ENCODE measurements around the gene RNF40. TPM values are rescaled to one million over a fixed set of nuclear protein-coding genes. Genes with fewer than 3 reads are reported as not detected.
"Not testable (repeated sequence)": the region's sequence is repeated elsewhere in the genome, so short reads cannot be mapped to it uniquely, and the experiment has no call there.

The RNF40 gene
- polyA plus RNA-seq, 1 donor = 121 TPM

DNA sequence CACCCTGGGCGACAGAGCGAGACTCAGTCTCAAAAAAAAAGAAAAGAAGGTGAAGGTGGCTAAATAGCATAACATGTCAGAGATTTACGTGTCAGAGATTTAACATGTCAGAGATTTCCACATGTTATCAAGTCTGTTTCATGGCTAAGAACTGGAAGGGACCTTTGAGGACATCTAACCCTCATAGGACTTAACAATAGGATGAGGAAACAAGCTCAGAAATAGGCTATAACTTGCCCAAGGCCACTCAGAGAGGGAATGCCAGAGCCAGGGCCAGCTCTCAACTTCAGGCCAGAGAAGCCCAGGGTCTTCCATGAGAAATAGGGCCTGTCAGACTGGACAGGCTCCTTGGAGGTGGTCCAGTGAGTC lies 51.7 kb downstream of the RNF40 start:
- DNase-seq = no peak

DNA sequence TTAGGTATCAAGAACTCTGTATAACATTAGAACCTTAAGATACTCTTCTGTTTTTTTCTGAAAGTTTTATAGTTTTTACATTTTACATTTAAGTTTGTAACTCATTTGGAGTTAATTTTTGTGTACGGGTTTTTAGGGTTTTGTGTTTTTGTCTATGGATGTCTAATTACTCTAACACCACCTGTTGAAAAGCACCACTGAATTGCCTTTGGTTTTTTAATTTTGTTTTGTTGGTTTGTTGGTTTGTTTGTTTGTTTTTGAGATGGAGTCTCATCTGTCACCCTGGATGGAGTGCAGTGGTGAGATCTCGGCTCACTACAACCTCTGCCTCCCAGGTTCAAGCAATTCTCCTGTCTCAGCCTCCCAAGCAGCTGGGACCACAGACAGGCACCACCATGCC lies 54.6 kb downstream of the RNF40 start:
- no peak for DNase-seq

- DNase-seq = no peak
Measured at GRCh38 chr16:30820952-30821421, 58.9 kb downstream of the RNF40 start.

GRCh38 chr16:30821441-30821840 lies 59.3 kb downstream of the RNF40 start:
- not testable (repeated sequence) for DNase-seq

- DNase-seq = no peak
Measured at GRCh38 chr16:30821891-30822290, 59.8 kb downstream of the RNF40 start.

Other genes starting within 250 kb of the RNF40 start
- gene ZNF768, start 235.8 kb upstream of the RNF40 start, polyA plus RNA-seq (ENCODE audit: insufficient read length) = 44.5 TPM
- gene ZNF747, start 227.5 kb upstream of the RNF40 start, polyA plus RNA-seq (ENCODE audit: insufficient read length) = 9.4 TPM
- 11.8 TPM for gene ZNF764, start 203.9 kb upstream of the RNF40 start, polyA plus RNA-seq (ENCODE audit: insufficient read length)
- 13.6 TPM for gene ZNF688, start 190.6 kb upstream of the RNF40 start, polyA plus RNA-seq (ENCODE audit: insufficient read length)
- 30.0 TPM for gene ZNF785, start 176.6 kb upstream of the RNF40 start, polyA plus RNA-seq (ENCODE audit: insufficient read length)
- gene ZNF689, start 151.9 kb upstream of the RNF40 start, polyA plus RNA-seq (ENCODE audit: insufficient read length) = 14.0 TPM
- gene PRR14, start 111.4 kb upstream of the RNF40 start, polyA plus RNA-seq (ENCODE audit: insufficient read length) = 50.1 TPM
- gene FBRS, start 103.9 kb upstream of the RNF40 start, polyA plus RNA-seq (ENCODE audit: insufficient read length) = 57.7 TPM
- gene SRCAP, start 63.2 kb upstream of the RNF40 start, polyA plus RNA-seq (ENCODE audit: insufficient read length) = 37.1 TPM
- 39.8 TPM for gene PHKG2, start 13.9 kb upstream of the RNF40 start, polyA plus RNA-seq (ENCODE audit: insufficient read length)
- gene CFAP119, start 260 bp upstream of the RNF40 start, polyA plus RNA-seq (ENCODE audit: insufficient read length) = 8.8 TPM
- gene ZNF629, start 24.9 kb downstream of the RNF40 start, polyA plus RNA-seq (ENCODE audit: insufficient read length) = 27.6 TPM
- 35.0 TPM for gene BCL7C, start 131.8 kb downstream of the RNF40 start, polyA plus RNA-seq (ENCODE audit: insufficient read length)
- gene CTF1, start 134.3 kb downstream of the RNF40 start, polyA plus RNA-seq (ENCODE audit: insufficient read length) = 6.4 TPM
- gene FBXL19, start 161.2 kb downstream of the RNF40 start, polyA plus RNA-seq (ENCODE audit: insufficient read length) = 16.9 TPM
- gene ORAI3, start 186.7 kb downstream of the RNF40 start, polyA plus RNA-seq (ENCODE audit: insufficient read length) = 17.2 TPM
- 17.6 TPM for gene SETD1A, start 195.4 kb downstream of the RNF40 start, polyA plus RNA-seq (ENCODE audit: insufficient read length)
- gene HSD3B7, start 222.9 kb downstream of the RNF40 start, polyA plus RNA-seq (ENCODE audit: insufficient read length) = 6.7 TPM
- 2.5 TPM for gene STX1B, start 248.3 kb downstream of the RNF40 start, polyA plus RNA-seq (ENCODE audit: insufficient read length)

All from left kidney (tissue), 2 donors.